LoVo (cell line): Measurements from ENCODE around the gene SUPT7L.

Source experiments
- DNase-seq: peaks from one replicate; pipeline ENCODE4 v3.0.0-alpha.2; 2016; ENCODE audit warnings: low spot score

SUPT7L gene

GRCh38 chr2:27663285-27664153 lies at the start of gene SUPT7L, which contains the start of gene SLC4A1AP:
SUPT7L (minus strand) TSS chr2:27663614; CDS start chr2:27662192, 1,422 bp downstream.
SLC4A1AP (plus strand) TSS chr2:27663889; CDS start chr2:27663915, 26 bp downstream.
- peak; percentile 79 for DNase-seq

- no peak for DNase-seq
Observed at GRCh38 chr2:27713201-27713600, 49.8 kb upstream of the SUPT7L start.

- DNase-seq: no peak
Observed at GRCh38 chr2:27712522-27712921, 49.1 kb upstream of the SUPT7L start.

- no peak for DNase-seq
Observed at GRCh38 chr2:27711804-27712203, 48.4 kb upstream of the SUPT7L start.

GRCh38 chr2:27710640-27711430 lies 47.4 kb upstream of the SUPT7L start:
- no peak for DNase-seq

- DNase-seq: no peak
Observed at GRCh38 chr2:27709960-27710575, 46.7 kb upstream of the SUPT7L start.

- no peak for DNase-seq
Observed at GRCh38 chr2:27709326-27709725, 45.9 kb upstream of the SUPT7L start.

- no peak for DNase-seq
Observed at GRCh38 chr2:27708666-27709065, 45.3 kb upstream of the SUPT7L start.

GRCh38 chr2:27708257-27708654 lies 44.8 kb upstream of the SUPT7L start:
- no peak for DNase-seq

- no peak for DNase-seq
Observed at GRCh38 chr2:27707462-27708256, 44.2 kb upstream of the SUPT7L start.

GRCh38 chr2:27705851-27706622 lies 42.6 kb upstream of the SUPT7L start:
- DNase-seq: peak; percentile 93

GRCh38 chr2:27704342-27704876 lies 41.0 kb upstream of the SUPT7L start:
- no peak for DNase-seq

- peak; percentile 81 for DNase-seq
Observed at GRCh38 chr2:27703638-27704341, 40.4 kb upstream of the SUPT7L start.

- no peak for DNase-seq
Observed at GRCh38 chr2:27702302-27702701, 38.9 kb upstream of the SUPT7L start.

GRCh38 chr2:27701676-27702075 lies 38.3 kb upstream of the SUPT7L start:
- no peak for DNase-seq

GRCh38 chr2:27697660-27698059 lies 34.2 kb upstream of the SUPT7L start:
- DNase-seq: no peak

- no peak for DNase-seq
Observed at GRCh38 chr2:27690052-27690451, 26.6 kb upstream of the SUPT7L start.

GRCh38 chr2:27689424-27689823 lies 26.0 kb upstream of the SUPT7L start:
- no peak for DNase-seq

- no peak for DNase-seq
Observed at GRCh38 chr2:27687232-27687631, 23.8 kb upstream of the SUPT7L start.

GRCh38 chr2:27685577-27685976 lies 22.2 kb upstream of the SUPT7L start:
- DNase-seq: no peak
